KMS-11 (cell line): ENCODE data around the gene DUSP9.

Source experiments
- H2AFZ ChIP-seq: fragments of 200-600 bp; sonication (generic); 2 replicates; pipeline ENCODE4 v1.6.1; 2016; ENCODE audit warnings: antibody characterized with exemption, mixed run types, low read depth
- H3K27ac ChIP-seq: fragments of 200-600 bp; sonication (generic); 2 replicates; pipeline ENCODE4 v1.6.1; 2016; ENCODE audit warnings: mild to moderate bottlenecking, mixed run types
- H3K27me3 ChIP-seq: fragments of 200-600 bp; sonication (generic); 2 replicates; pipeline ENCODE4 v1.6.1; 2017; ENCODE audit warnings: mild to moderate bottlenecking, low read depth, mixed run types, moderate library complexity; ENCODE audit not compliant: insufficient read depth
- H3K36me3 ChIP-seq: fragments of 200-600 bp; sonication (generic); 2 replicates; pipeline ENCODE4 v1.6.1; 2017; ENCODE audit warnings: mild to moderate bottlenecking, mixed run types; ENCODE audit not compliant: insufficient read depth
- H3K4me1 ChIP-seq: fragments of 200-600 bp; sonication (generic); 2 replicates; pipeline ENCODE4 v1.6.1; 2016; ENCODE audit warnings: mild to moderate bottlenecking, low read depth, mixed run types; ENCODE audit not compliant: poor library complexity, severe bottlenecking
- H3K4me2 ChIP-seq: fragments of 200-600 bp; sonication (generic); 2 replicates; pipeline ENCODE4 v1.7.0; 2016; ENCODE audit warnings: mild to moderate bottlenecking, mixed run types
- H3K4me3 ChIP-seq: fragments of 200-600 bp; sonication (generic); IDR thresholded peaks from 2 replicates; pipeline ENCODE4 v1.6.1; 2017; ENCODE audit warnings: low read depth, low read length, mixed read lengths; ENCODE audit not compliant: insufficient read depth
- H3K79me2 ChIP-seq: fragments of 200-600 bp; sonication (generic); 2 replicates; pipeline ENCODE4 v1.6.1; 2016; ENCODE audit warnings: low read depth, mixed run types; ENCODE audit not compliant: insufficient read depth
- H3K9ac ChIP-seq: fragments of 200-600 bp; sonication (generic); 2 replicates; pipeline ENCODE4 v1.6.1; 2016; ENCODE audit warnings: mild to moderate bottlenecking, mixed run types
- H4K20me1 ChIP-seq: fragments of 200-600 bp; sonication (generic); 2 replicates; pipeline ENCODE4 v1.6.1; 2016; ENCODE audit warnings: mild to moderate bottlenecking, mixed run types; ENCODE audit not compliant: insufficient read depth
- CTCF ChIP-seq: fragments of 200-600 bp; sonication (generic); conservative IDR thresholded peaks from 2 replicates; pipeline ENCODE4 v1.6.1; 2017; ENCODE audit warnings: low read depth, mild to moderate bottlenecking, antibody characterized with exemption, low read length, moderate library complexity, mixed read lengths

DUSP9 gene

GRCh38 chrX:153665726-153666306, 18.8 kb downstream of the DUSP9 start:
- Histone ChIP-seq H3K4me3 (no peak overlapping the region), H3K36me3 (no peaks in the 10 kb centered on the region), H3K27ac (no peak overlapping the region), H3K79me2 (no peaks in the 10 kb centered on the region), H3K4me1 (no peaks in the 10 kb centered on the region), H3K27me3 (peaks cover 8% of the 10 kb centered on the region; the same call in 1 of the 2 replicates), H3K9ac (no peak overlapping the region), H3K4me2 (no peak overlapping the region), H2AFZ (no peak overlapping the region), H4K20me1 (no peaks in the 10 kb centered on the region)
- TF ChIP-seq CTCF = no peak

- H3K4me3 ChIP-seq = no peak overlapping the region
- H3K79me2 ChIP-seq = no peaks in the 10 kb centered on the region
- H3K4me2 ChIP-seq = no peak overlapping the region
- no peak overlapping the region for H3K9ac ChIP-seq
- no peaks in the 10 kb centered on the region for H3K4me1 ChIP-seq
- TF ChIP-seq CTCF = no peak
- H2AFZ ChIP-seq = no peak overlapping the region
- H3K27me3 ChIP-seq = 0 out of 2 replicates have a peak, but pooled peaks cover 3% of the 10 kb centered on the region
- no peaks in the 10 kb centered on the region for H4K20me1 ChIP-seq
- no peaks in the 10 kb centered on the region for H3K36me3 ChIP-seq
- no peak overlapping the region for H3K27ac ChIP-seq
These were observed 20.4 kb downstream of the DUSP9 start for GRCh38 chrX:153667281-153667955.

- no peak overlapping the region for H3K4me3 ChIP-seq
- peak overlapping the region; percentile 30; the same call in 1 of the 2 replicates for H2AFZ ChIP-seq
- H4K20me1 ChIP-seq = no peaks in the 10 kb centered on the region
- no peaks in the 10 kb centered on the region for H3K4me1 ChIP-seq
- no peaks in the 10 kb centered on the region for H3K36me3 ChIP-seq
- H3K9ac ChIP-seq = no peak overlapping the region
- H3K27ac ChIP-seq = no peak overlapping the region
- H3K79me2 ChIP-seq = no peaks in the 10 kb centered on the region
- no peak overlapping the region for H3K4me2 ChIP-seq
- peak; percentile 79 for TF ChIP-seq CTCF
- H3K27me3 ChIP-seq = 0 out of 2 replicates have a peak, but pooled peaks cover under 1% of the 10 kb centered on the region
These were observed 21.0 kb downstream of the DUSP9 start for GRCh38 chrX:153667956-153668396.

GRCh38 chrX:153668423-153669173, 21.6 kb downstream of the DUSP9 start:
- TF ChIP-seq CTCF = no peak
- H2AFZ ChIP-seq = peak overlapping the region; percentile 30; the same call in 1 of the 2 replicates
- no peak overlapping the region for H3K27ac ChIP-seq

More at GRCh38 chrX:153668423-153669173, 21.6 kb downstream of the DUSP9 start:
- no peaks in the 10 kb centered on the region for H3K4me1 ChIP-seq
- H3K36me3 ChIP-seq = no peaks in the 10 kb centered on the region
- no peaks in the 10 kb centered on the region for H3K79me2 ChIP-seq
- H3K4me2 ChIP-seq = no peak overlapping the region
- H3K27me3 ChIP-seq = no peaks in the 10 kb centered on the region
- H3K4me3 ChIP-seq = no peak overlapping the region
- H3K9ac ChIP-seq = no peak overlapping the region
- no peaks in the 10 kb centered on the region for H4K20me1 ChIP-seq
